ENCODE results near the gene OR51B2.
"Not testable (repeated sequence)": the region's sequence is repeated elsewhere in the genome, so short reads cannot be mapped to it uniquely, and the experiment has no call there.

Gene OR51B2

GRCh38 chr11:5317292-5317691 is 6.8 kb downstream of the OR51B2 start:
- no peak for DNase-seq (ENCODE audit: extremely low spot score)
- POLR2A ChIA-PET = no interaction called here

GRCh38 chr11:5313326-5314023 is 10.6 kb downstream of the OR51B2 start:
- CTCF ChIA-PET; DNase-seq (ENCODE audit: extremely low spot score); POLR2A ChIA-PET: not testable (repeated sequence)

More at GRCh38 chr11:5317292-5317691, 6.8 kb downstream of the OR51B2 start:
- TF ChIP-seq HDGF (IDR thresholded peaks at IDR 0.05; ENCODE audit: borderline replicate concordance) = no peak
- no peak for TF ChIP-seq FOXK2 (IDR thresholded peaks at IDR 0.05)
- no peak for TF ChIP-seq SP1 (IDR thresholded peaks at IDR 0.05)
- TF ChIP-seq ZNF384 (IDR thresholded peaks at IDR 0.05) = no peak
- no peak for TF ChIP-seq SUZ12 (IDR thresholded peaks at IDR 0.05)
- TF ChIP-seq ARNT (IDR thresholded peaks at IDR 0.05) = no peak
- TF ChIP-seq L3MBTL2 (conservative IDR thresholded peaks at IDR 0.05) = no peak
- CTCF ChIA-PET = no interaction called here

GRCh38 chr11:5310423-5310822 is 13.7 kb downstream of the OR51B2 start:
- CTCF ChIA-PET = no interaction called here
- POLR2A ChIA-PET = no interaction called here
- TF ChIP-seq SP1 (IDR thresholded peaks at IDR 0.05) (no peak), SUZ12 (IDR thresholded peaks at IDR 0.05) (no peak), PKNOX1 (IDR thresholded peaks at IDR 0.05) (no peak), ELF4 (IDR thresholded peaks at IDR 0.05) (no peak), NFRKB (IDR thresholded peaks at IDR 0.05) (no peak), TARDBP (IDR thresholded peaks at IDR 0.05) (no peak), FOXM1 (IDR thresholded peaks at IDR 0.05; ENCODE audit: borderline replicate concordance) (no peak), LEF1 (IDR thresholded peaks at IDR 0.05; ENCODE audit: borderline replicate concordance) (no peak), FOXK2 (IDR thresholded peaks at IDR 0.05) (no peak), ZNF384 (IDR thresholded peaks at IDR 0.05) (no peak), ARNT (IDR thresholded peaks at IDR 0.05) (no peak), BHLHE40 (IDR thresholded peaks at IDR 0.05; ENCODE audit: borderline replicate concordance) (no peak), L3MBTL2 (conservative IDR thresholded peaks at IDR 0.05) (no peak), HDGF (IDR thresholded peaks at IDR 0.05; ENCODE audit: borderline replicate concordance) (no peak), CTBP1 (IDR thresholded peaks at IDR 0.05; ENCODE audit: borderline replicate concordance) (no peak), FOXA1 (IDR thresholded peaks at IDR 0.05) (no peak)
- DNase-seq (ENCODE audit: extremely low spot score) = no peak

- TF ChIP-seq PKNOX1 (IDR thresholded peaks at IDR 0.05) (no peak), ARNT (IDR thresholded peaks at IDR 0.05) (no peak), SUZ12 (IDR thresholded peaks at IDR 0.05) (no peak), ZNF384 (IDR thresholded peaks at IDR 0.05) (no peak), FOXA1 (IDR thresholded peaks at IDR 0.05) (no peak), ELF4 (IDR thresholded peaks at IDR 0.05) (no peak), CTBP1 (IDR thresholded peaks at IDR 0.05; ENCODE audit: borderline replicate concordance) (no peak), HDGF (IDR thresholded peaks at IDR 0.05; ENCODE audit: borderline replicate concordance) (no peak), BHLHE40 (IDR thresholded peaks at IDR 0.05; ENCODE audit: borderline replicate concordance) (no peak), FOXM1 (IDR thresholded peaks at IDR 0.05; ENCODE audit: borderline replicate concordance) (no peak), NFRKB (IDR thresholded peaks at IDR 0.05) (no peak)
- no peak for DNase-seq (ENCODE audit: extremely low spot score)
- CTCF ChIA-PET = no interaction called here
- POLR2A ChIA-PET = no interaction called here
These were observed 16.7 kb downstream of the OR51B2 start for GRCh38 chr11:5307256-5308019.

- ChIA-PET POLR2A (no interaction called here), CTCF (no interaction called here)
- DNase-seq (ENCODE audit: extremely low spot score) = no peak
- no peak for TF ChIP-seq LEF1 (IDR thresholded peaks at IDR 0.05; ENCODE audit: borderline replicate concordance)
- no peak for TF ChIP-seq SUZ12 (IDR thresholded peaks at IDR 0.05)
- TF ChIP-seq PKNOX1 (IDR thresholded peaks at IDR 0.05) = no peak
- no peak for TF ChIP-seq HDGF (IDR thresholded peaks at IDR 0.05; ENCODE audit: borderline replicate concordance)
- TF ChIP-seq SP1 (IDR thresholded peaks at IDR 0.05) = no peak
- TF ChIP-seq ARNT (IDR thresholded peaks at IDR 0.05) = no peak
- no peak for TF ChIP-seq TARDBP (IDR thresholded peaks at IDR 0.05)
These were observed 20.1 kb downstream of the OR51B2 start for GRCh38 chr11:5304046-5304445.

GRCh38 chr11:5303626-5304025 is 20.5 kb downstream of the OR51B2 start:
- DNase-seq (ENCODE audit: extremely low spot score) = no peak
- TF ChIP-seq SUZ12 (IDR thresholded peaks at IDR 0.05) = no peak
- TF ChIP-seq ZNF384 (IDR thresholded peaks at IDR 0.05) = no peak
- TF ChIP-seq CTBP1 (IDR thresholded peaks at IDR 0.05; ENCODE audit: borderline replicate concordance) = no peak
- TF ChIP-seq ARNT (IDR thresholded peaks at IDR 0.05) = no peak
- TF ChIP-seq HDGF (IDR thresholded peaks at IDR 0.05; ENCODE audit: borderline replicate concordance) = no peak
- no peak for TF ChIP-seq LEF1 (IDR thresholded peaks at IDR 0.05; ENCODE audit: borderline replicate concordance)
- no peak for TF ChIP-seq L3MBTL2 (conservative IDR thresholded peaks at IDR 0.05)
- no peak for TF ChIP-seq SP1 (IDR thresholded peaks at IDR 0.05)
- no peak for TF ChIP-seq TARDBP (IDR thresholded peaks at IDR 0.05)
- no peak for TF ChIP-seq ELF4 (IDR thresholded peaks at IDR 0.05)
- no peak for TF ChIP-seq FOXK2 (IDR thresholded peaks at IDR 0.05)
- TF ChIP-seq PKNOX1 (IDR thresholded peaks at IDR 0.05) = no peak
- TF ChIP-seq FOXM1 (IDR thresholded peaks at IDR 0.05; ENCODE audit: borderline replicate concordance) = no peak
- no peak for TF ChIP-seq FOXA1 (IDR thresholded peaks at IDR 0.05)
- no peak for TF ChIP-seq BHLHE40 (IDR thresholded peaks at IDR 0.05; ENCODE audit: borderline replicate concordance)
- TF ChIP-seq NFRKB (IDR thresholded peaks at IDR 0.05) = no peak
- POLR2A ChIA-PET = no interaction called here
- CTCF ChIA-PET = no interaction called here

All from HEK293T (cell line).